H9 (cell line): ENCODE data around the gene GDPGP1. TPM values are rescaled to one million over a fixed set of nuclear protein-coding genes. Genes with fewer than 3 reads are reported as not detected.

Experiments used
- DNase-seq: peaks from one replicate; pipeline ENCODE4 v3.0.0-alpha.2; 2017
- H2AFZ ChIP-seq: one replicate; pipeline ENCODE4 v1.6.1; 2013; ENCODE audit warnings: mild to moderate bottlenecking, low read length, control low read depth, moderate library complexity
- H2AK5ac ChIP-seq: 2 replicates; pipeline ENCODE4 v1.6.1; 2013; ENCODE audit warnings: low read length, control low read depth, mixed read lengths; ENCODE audit not compliant: insufficient read length
- H2BK120ac ChIP-seq: one replicate; pipeline ENCODE4 v1.6.1; 2013; ENCODE audit warnings: low read depth, mild to moderate bottlenecking, low read length, control low read depth, inconsistent platforms; ENCODE audit not compliant: poor library complexity, severe bottlenecking
- H2BK12ac ChIP-seq: 2 replicates; pipeline ENCODE4 v1.6.1; 2013; ENCODE audit warnings: low read length, control low read depth, mixed read lengths, low read depth; ENCODE audit not compliant: insufficient read length
- H2BK15ac ChIP-seq: 2 replicates; pipeline ENCODE4 v1.6.1; 2013; ENCODE audit warnings: low read depth, low read length, control low read depth
- H2BK20ac ChIP-seq: one replicate; pipeline ENCODE4 v1.6.1; 2013; ENCODE audit warnings: low read depth, mild to moderate bottlenecking, low read length, control low read depth, inconsistent platforms; ENCODE audit not compliant: poor library complexity, severe bottlenecking
- H2BK5ac ChIP-seq: 2 replicates; pipeline ENCODE4 v1.6.1; 2013; ENCODE audit warnings: low read length, control low read depth, mixed read lengths; ENCODE audit not compliant: insufficient read length
- H3K14ac ChIP-seq: 2 replicates; pipeline ENCODE4 v1.6.1; 2013; ENCODE audit warnings: low read length, control low read depth; ENCODE audit not compliant: insufficient read depth
- H3K18ac ChIP-seq: 2 replicates; pipeline ENCODE4 v1.6.1; 2013; ENCODE audit warnings: low read depth, mild to moderate bottlenecking, mixed read lengths, low read length, control low read depth; ENCODE audit not compliant: insufficient read length
- H3K23ac ChIP-seq: 2 replicates; pipeline ENCODE4 v1.6.1; 2013; ENCODE audit warnings: low read length, control low read depth, mixed read lengths, low read depth; ENCODE audit not compliant: insufficient read length
- H3K23me2 ChIP-seq: 2 replicates; pipeline ENCODE4 v1.6.1; 2013; ENCODE audit warnings: low read depth, mild to moderate bottlenecking, mixed read lengths, low read length, control low read depth; ENCODE audit not compliant: insufficient read length, poor library complexity, severe bottlenecking
- H3K27ac ChIP-seq: 2 replicates; pipeline ENCODE4 v1.5.1; 2013; ENCODE audit warnings: low read length, control low read depth, mixed read lengths, low read depth; ENCODE audit not compliant: insufficient read length
- H3K27me3 ChIP-seq: 2 replicates; pipeline ENCODE4 v1.6.1; 2013; ENCODE audit warnings: low read length, control low read depth, inconsistent platforms; ENCODE audit not compliant: insufficient read depth
- H3K4ac ChIP-seq: 2 replicates; pipeline ENCODE4 v1.6.1; 2013; ENCODE audit warnings: low read depth, mild to moderate bottlenecking, control low read depth, inconsistent platforms, low read length, moderate library complexity
- H3K4me1 ChIP-seq: 2 replicates; pipeline ENCODE4 v1.6.1; 2013; ENCODE audit warnings: low read length, control low read depth, inconsistent platforms; ENCODE audit not compliant: insufficient read depth
- H3K4me2 ChIP-seq: 2 replicates; pipeline ENCODE4 v1.6.1; 2013; ENCODE audit warnings: low read length, control low read depth, mixed read lengths; ENCODE audit not compliant: insufficient read length, insufficient read depth
- H3K56ac ChIP-seq: 2 replicates; pipeline ENCODE4 v1.6.1; 2013; ENCODE audit warnings: low read depth, mild to moderate bottlenecking, mixed read lengths, low read length, control low read depth; ENCODE audit not compliant: insufficient read length
- H3K79me1 ChIP-seq: 2 replicates; pipeline ENCODE4 v1.6.1; 2013; ENCODE audit warnings: low read depth, mild to moderate bottlenecking, moderate library complexity, low read length, control low read depth, inconsistent platforms; ENCODE audit not compliant: insufficient read depth, poor library complexity, severe bottlenecking
- H3K79me2 ChIP-seq: 2 replicates; pipeline ENCODE4 v1.6.1; 2013; ENCODE audit warnings: low read length, control low read depth, inconsistent platforms; ENCODE audit not compliant: insufficient read depth
- H3K9ac ChIP-seq: 2 replicates; pipeline ENCODE4 v1.6.1; 2013; ENCODE audit warnings: low read length, control low read depth, mixed read lengths; ENCODE audit not compliant: insufficient read length; ENCODE audit errors: extremely low read depth
- H3K9me3 ChIP-seq: one replicate; pipeline ENCODE4 v1.6.1; 2013; ENCODE audit warnings: low read depth, low read length, inconsistent platforms; ENCODE audit not compliant: control insufficient read depth
- H3T11ph ChIP-seq: one replicate; pipeline ENCODE4 v1.6.1; 2013; ENCODE audit warnings: mild to moderate bottlenecking, low read length, control low read depth, inconsistent platforms
- H4K20me1 ChIP-seq: one replicate; pipeline ENCODE4 v1.6.1; 2013; ENCODE audit not compliant: control insufficient read depth, insufficient read length, insufficient read depth
- H4K5ac ChIP-seq: 2 replicates; pipeline ENCODE4 v1.6.1; 2013; ENCODE audit warnings: low read depth, mild to moderate bottlenecking, mixed read lengths, low read length, control low read depth; ENCODE audit not compliant: insufficient read length
- H4K8ac ChIP-seq: replicated peaks from 2 replicates; pipeline ENCODE4 v1.6.1; 2013; ENCODE audit warnings: low read length, control low read depth, mixed read lengths, low read depth; ENCODE audit not compliant: insufficient read length
- H4K91ac ChIP-seq: 2 replicates; pipeline ENCODE4 v1.6.1; 2013; ENCODE audit warnings: low read depth, mild to moderate bottlenecking, moderate library complexity, mixed read lengths, low read length, control low read depth; ENCODE audit not compliant: insufficient read length
- H3K27ac Mint-ChIP-seq, 3 experiments: 2 replicates in 2 of 3; 3 replicates in 1 of 3; pipeline ENCODE4 v1.8.0; 2020 to 2021; ENCODE audit warnings: mixed read lengths in 3 of 3, mild to moderate bottlenecking in 1 of 3, moderate library complexity in 1 of 3
- H3K27me3 Mint-ChIP-seq: 2 replicates; pipeline ENCODE4 v1.8.0; 2021; ENCODE audit warnings: low read depth, mild to moderate bottlenecking, moderate library complexity, mixed read lengths
- H3K36me3 Mint-ChIP-seq, 3 experiments: 2 replicates in 2 of 3; 3 replicates in 1 of 3; pipeline ENCODE4 v1.8.0; 2020 to 2021; ENCODE audit warnings: low read depth in 3 of 3, mixed read lengths in 3 of 3; ENCODE audit not compliant: insufficient read depth in 1 of 3
- H3K4me1 Mint-ChIP-seq, 2 experiments: 2 replicates each; pipeline ENCODE4 v1.8.0; 2020; ENCODE audit warnings: mixed read lengths in 2 of 2
- H3K4me3 Mint-ChIP-seq, 2 experiments: 2 replicates in 1 of 2; 3 replicates in 1 of 2; pipeline ENCODE4 v1.8.0; 2020 to 2021; ENCODE audit warnings: mild to moderate bottlenecking in 2 of 2, mixed read lengths in 2 of 2, moderate library complexity in 1 of 2
- H3K9me3 Mint-ChIP-seq, 2 experiments: 2 replicates in 1 of 2; 3 replicates in 1 of 2; pipeline ENCODE4 v1.8.0; 2020; ENCODE audit warnings: mild to moderate bottlenecking in 2 of 2, mixed read lengths in 2 of 2, moderate library complexity in 1 of 2
- CTCF ChIP-seq: fragments of 200-600 bp; sonication (generic); conservative IDR thresholded peaks from 3 replicates; pipeline ENCODE4 v1.8.0; 2021; ENCODE audit warnings: antibody characterized with exemption, mild to moderate bottlenecking
- WGBS: extraction: QIAGEN DNeasy Blood & Tissue Kit; methylation state at CpG from one replicate; pipeline ENCODE4 v1.1.7; 2013; ENCODE audit warnings: missing lambda C conversion rate, low lambda C conversion rate, mixed read lengths; ENCODE audit not compliant: insufficient read length; ENCODE audit errors: extremely low coverage; 5-methylcytosine and 5-hydroxymethylcytosine counted together
- total RNA-seq: library from RNA; stranded (reverse); gene quantifications from 2 replicates; pipeline ENCODE4 v1.2.1, GENCODE V29; 2021

Gene GDPGP1
- total RNA-seq, 1 experiment from 2014 or later, result 6.7 TPM

- no peak for TF ChIP-seq CTCF
- Histone ChIP-seq H3K56ac (no peak overlapping the region), H2BK15ac (no peak overlapping the region), H3K9ac (no peak overlapping the region), H3K4me1 (no peaks in the 10 kb centered on the region; the same call in 1 of the 2 replicates), H2AK5ac (no peak overlapping the region), H4K8ac (no peak overlapping the region), H2BK5ac (no peak overlapping the region), H3K23ac (no peak overlapping the region), H3K18ac (no peak overlapping the region), H3K9me3 (no peaks in the 10 kb centered on the region), H2AFZ (no peak overlapping the region), H3K14ac (no peak overlapping the region), H4K20me1 (no peaks in the 10 kb centered on the region), H3K23me2 (no peaks in the 10 kb centered on the region), H3K4me2 (no peak overlapping the region), H3T11ph (no peak overlapping the region), H2BK20ac (no peak overlapping the region), H3K27ac (no peak overlapping the region), H2BK120ac (no peak overlapping the region), H3K27me3 (no peaks in the 10 kb centered on the region), H3K79me1 (no peaks in the 10 kb centered on the region), H4K91ac (no peak overlapping the region), H2BK12ac (no peak overlapping the region), H3K79me2 (no peaks in the 10 kb centered on the region), H3K4ac (no peak overlapping the region), H4K5ac (no peak overlapping the region)
- Mint-ChIP-seq H3K4me1 (peaks cover 21 to 22% of the 10 kb centered on the region in 2 experiments), H3K27me3 (no peaks in the 10 kb centered on the region), H3K4me3 (no peak overlapping the region), H3K9me3 (no peaks in the 10 kb centered on the region), H3K27ac (peak overlapping the region in 1 of 3 experiments; percentile 82; a peak in 3 of 7 replicates), H3K36me3 (no peaks in the 10 kb centered on the region)
- no CpG with 5 or more reads among the region's 6 CpGs for WGBS
- no peak for DNase-seq
These were observed 60.1 kb downstream of the GDPGP1 start for GRCh38 chr15:90294159-90294558.
